Neutrophil (primary cell): ENCODE measurements around the gene LTBP1.

Experiments used
- H3K27ac ChIP-seq: fragments of 200-600 bp; sonication (generic); 2 replicates; pipeline ENCODE4 v1.5.1; 2016; ENCODE audit warnings: mild to moderate bottlenecking, moderate library complexity
- H3K27me3 ChIP-seq: fragments of 200-600 bp; sonication (generic); 2 replicates; pipeline ENCODE4 v1.6.0; 2016; ENCODE audit warnings: mild to moderate bottlenecking
- H3K36me3 ChIP-seq: fragments of 200-600 bp; sonication (generic); 2 replicates; pipeline ENCODE4 v1.5.1; 2017
- H3K4me1 ChIP-seq, 2 experiments: fragments of 200-600 bp in 1 of 2; sonication (generic) in 1 of 2; 1 replicate in 1 of 2; 2 replicates in 1 of 2; pipeline versions ENCODE4 v1.5.1 to v1.6.1; 2013 to 2016; ENCODE audit warnings: low read depth in 1 of 2, low read length in 1 of 2, mild to moderate bottlenecking in 1 of 2, moderate library complexity in 1 of 2; ENCODE audit not compliant: control insufficient read depth in 1 of 2, insufficient read depth in 1 of 2
- H3K4me3 ChIP-seq, 2 experiments: fragments of 200-600 bp in 1 of 2; sonication (generic) in 1 of 2; 1 replicate in 1 of 2; 2 replicates in 1 of 2; pipeline ENCODE4 v1.5.1; 2013 to 2016; ENCODE audit warnings: low read depth in 1 of 2, low read length in 1 of 2, mild to moderate bottlenecking in 1 of 2, moderate library complexity in 1 of 2
- H3K9me3 ChIP-seq: fragments of 200-600 bp; sonication (generic); 2 replicates; pipeline ENCODE4 v1.5.1; 2016
- TF ChIP-seq, protein P1 (sequence below): fragments of 200-600 bp; sonication (generic); IDR thresholded peaks from 2 replicates; pipeline ENCODE4 v1.5.1; 2016; ENCODE audit warnings: antibody characterized with exemption

LTBP1 gene

DNA sequence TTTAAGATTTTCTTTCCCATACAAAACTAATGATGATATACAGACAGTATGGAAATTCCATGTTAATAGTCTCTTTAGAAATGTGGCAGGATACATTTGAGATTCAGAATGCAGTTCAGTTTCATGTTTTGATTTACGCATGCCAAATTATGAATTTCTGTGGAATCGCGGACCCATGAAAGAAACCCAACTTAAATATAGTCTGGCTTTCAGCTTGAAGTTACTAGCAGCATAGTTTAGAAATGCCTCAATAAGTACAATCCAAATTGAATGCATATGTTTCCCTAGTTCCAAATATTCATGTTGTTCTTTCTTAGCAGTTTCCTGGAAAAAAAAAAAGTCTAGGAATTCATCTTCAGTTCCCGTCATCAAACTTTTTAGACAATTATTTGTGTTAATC, 365.6 kb downstream of the LTBP1 start:
- Histone ChIP-seq H3K27me3 (no peaks in the 10 kb centered on the region), H3K36me3 (no peaks in the 10 kb centered on the region), H3K27ac (no peak overlapping the region), H3K9me3 (no peaks in the 10 kb centered on the region), H3K4me3 (no peak overlapping the region), H3K4me1 (no peaks in the 10 kb centered on the region)
- TF ChIP-seq, protein P1, sequence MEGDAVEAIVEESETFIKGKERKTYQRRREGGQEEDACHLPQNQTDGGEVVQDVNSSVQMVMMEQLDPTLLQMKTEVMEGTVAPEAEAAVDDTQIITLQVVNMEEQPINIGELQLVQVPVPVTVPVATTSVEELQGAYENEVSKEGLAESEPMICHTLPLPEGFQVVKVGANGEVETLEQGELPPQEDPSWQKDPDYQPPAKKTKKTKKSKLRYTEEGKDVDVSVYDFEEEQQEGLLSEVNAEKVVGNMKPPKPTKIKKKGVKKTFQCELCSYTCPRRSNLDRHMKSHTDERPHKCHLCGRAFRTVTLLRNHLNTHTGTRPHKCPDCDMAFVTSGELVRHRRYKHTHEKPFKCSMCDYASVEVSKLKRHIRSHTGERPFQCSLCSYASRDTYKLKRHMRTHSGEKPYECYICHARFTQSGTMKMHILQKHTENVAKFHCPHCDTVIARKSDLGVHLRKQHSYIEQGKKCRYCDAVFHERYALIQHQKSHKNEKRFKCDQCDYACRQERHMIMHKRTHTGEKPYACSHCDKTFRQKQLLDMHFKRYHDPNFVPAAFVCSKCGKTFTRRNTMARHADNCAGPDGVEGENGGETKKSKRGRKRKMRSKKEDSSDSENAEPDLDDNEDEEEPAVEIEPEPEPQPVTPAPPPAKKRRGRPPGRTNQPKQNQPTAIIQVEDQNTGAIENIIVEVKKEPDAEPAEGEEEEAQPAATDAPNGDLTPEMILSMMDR: no peak

DNA sequence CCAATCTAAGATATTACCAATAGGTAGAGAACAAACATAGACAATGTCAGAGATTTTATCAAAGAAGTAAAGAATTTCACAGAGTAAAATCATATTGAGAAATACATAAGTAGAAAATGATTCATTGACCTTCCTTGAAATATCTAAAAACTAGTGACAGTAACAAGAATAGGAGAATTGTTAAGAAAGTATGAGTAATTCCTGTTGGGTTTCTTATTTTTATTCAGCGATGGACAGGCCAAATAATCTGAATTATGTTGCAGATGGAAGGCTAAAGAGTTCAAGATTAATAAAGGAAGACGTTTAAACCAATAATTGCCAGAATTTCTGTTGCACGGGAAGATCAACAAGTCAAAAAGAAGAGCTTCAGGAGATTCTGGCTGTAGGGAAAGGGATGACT, 366.3 kb downstream of the LTBP1 start:
- no peak overlapping the region for H3K27ac ChIP-seq
- TF ChIP-seq, protein P1: no peak
- H3K27me3 ChIP-seq: no peaks in the 10 kb centered on the region
- no peaks in the 10 kb centered on the region for H3K36me3 ChIP-seq
- H3K9me3 ChIP-seq: no peaks in the 10 kb centered on the region
- no peaks in the 10 kb centered on the region for H3K4me1 ChIP-seq
- no peak overlapping the region for H3K4me3 ChIP-seq

DNA sequence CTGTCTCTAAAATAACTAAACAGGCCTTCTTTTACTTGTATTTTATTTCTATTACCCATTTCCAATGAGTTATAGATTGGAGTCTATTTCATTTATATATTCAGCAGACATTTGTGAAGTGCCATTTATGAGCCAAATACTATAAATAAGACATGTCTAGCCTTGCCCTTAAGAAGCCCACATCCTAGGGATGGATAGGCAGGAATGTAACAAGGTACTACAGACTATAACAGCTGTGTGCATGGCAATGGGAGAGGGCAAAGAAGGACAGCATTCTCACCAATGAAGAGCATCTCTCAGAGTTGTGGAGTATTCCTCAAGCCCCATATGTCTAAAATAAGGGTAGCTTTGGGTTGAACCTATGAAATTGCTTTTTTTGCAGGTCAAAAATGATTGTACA, 367.8 kb downstream of the LTBP1 start:
- TF ChIP-seq, protein P1: no peak
- Histone ChIP-seq H3K36me3 (no peaks in the 10 kb centered on the region), H3K4me3 (no peak overlapping the region)

DNA sequence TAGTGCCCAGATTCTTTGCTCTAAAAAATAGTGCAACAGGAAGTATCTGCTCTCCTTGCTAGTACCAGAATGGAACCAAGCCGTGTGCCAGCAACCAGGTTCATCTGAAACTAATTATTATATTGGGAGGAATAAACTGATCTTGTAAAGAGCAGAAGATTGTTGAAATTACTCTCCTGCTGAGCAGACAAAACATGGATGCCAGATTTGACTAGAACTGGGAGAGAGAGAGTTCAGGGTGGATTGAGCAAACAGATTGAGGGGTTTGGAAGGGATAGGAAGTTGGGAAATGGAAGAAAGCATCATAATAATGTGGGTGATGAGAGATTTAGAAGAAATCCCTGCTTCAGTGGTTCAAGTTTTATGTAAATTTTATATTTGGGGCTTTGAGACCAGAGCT, 369.6 kb downstream of the LTBP1 start:
- Histone ChIP-seq H3K4me1 (no peaks in the 10 kb centered on the region), H3K4me3 (no peak overlapping the region), H3K27me3 (no peaks in the 10 kb centered on the region), H3K36me3 (no peaks in the 10 kb centered on the region), H3K27ac (no peak overlapping the region), H3K9me3 (no peaks in the 10 kb centered on the region)
- TF ChIP-seq, protein P1: no peak

More for the DNA sequence above, 367.8 kb downstream of the LTBP1 start:
- H3K9me3 ChIP-seq: no peaks in the 10 kb centered on the region
- no peak overlapping the region for H3K27ac ChIP-seq
- no peaks in the 10 kb centered on the region for H3K27me3 ChIP-seq
- no peaks in the 10 kb centered on the region for H3K4me1 ChIP-seq

DNA sequence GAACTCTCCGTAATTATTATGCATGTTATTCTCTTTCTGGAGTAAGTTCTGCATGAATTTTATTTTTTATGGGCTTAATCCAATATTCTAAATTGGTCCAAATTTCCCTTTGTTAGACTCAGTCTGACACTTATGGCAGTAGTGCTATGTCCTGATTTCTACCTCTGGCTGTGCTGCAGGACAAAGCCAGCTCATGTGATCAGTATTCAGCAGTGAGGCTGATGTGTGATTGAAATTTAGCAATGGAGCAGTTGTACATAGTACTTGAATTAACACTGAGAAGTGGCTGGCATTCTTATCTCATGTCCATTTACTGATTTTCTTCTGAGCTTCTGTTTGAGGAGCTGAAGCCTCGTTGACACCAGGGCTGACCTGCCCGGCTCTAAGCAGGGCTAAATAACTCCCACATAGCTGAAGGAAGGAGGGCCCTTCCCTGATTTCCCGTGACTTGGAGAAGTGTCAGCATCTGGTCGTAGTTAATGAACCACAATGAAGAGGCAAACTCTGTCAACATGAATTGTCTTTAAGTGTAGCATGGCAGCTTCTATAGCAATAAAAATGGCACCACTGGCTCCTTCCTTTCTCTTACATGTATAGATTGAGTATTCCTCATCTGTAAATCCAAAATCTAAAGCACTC, 370.7 kb downstream of the LTBP1 start:
- Histone ChIP-seq H3K9me3 (no peaks in the 10 kb centered on the region), H3K27ac (no peak overlapping the region), H3K36me3 (no peaks in the 10 kb centered on the region), H3K4me1 (no peaks in the 10 kb centered on the region), H3K27me3 (no peaks in the 10 kb centered on the region), H3K4me3 (no peak overlapping the region)
- TF ChIP-seq, protein P1: no peak

DNA sequence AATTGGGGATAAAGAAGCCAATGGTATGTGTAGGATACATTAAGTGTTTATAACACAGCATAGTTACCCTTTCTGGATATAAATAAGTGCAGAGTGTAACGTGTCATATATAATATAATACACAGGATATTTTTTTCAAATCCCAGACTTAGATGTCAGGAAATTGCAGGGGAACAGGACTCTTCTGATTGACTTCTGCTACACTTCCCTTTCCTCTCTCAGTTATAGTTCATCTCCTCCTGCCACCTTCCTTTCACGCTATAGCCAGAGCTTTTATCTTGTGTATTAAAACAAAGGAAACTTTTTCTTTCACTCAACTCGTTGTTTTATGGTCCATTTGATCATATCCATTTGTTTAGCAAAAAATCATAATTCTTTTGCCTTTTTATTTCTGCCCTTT, 371.7 kb downstream of the LTBP1 start:
- Histone ChIP-seq H3K27me3 (no peaks in the 10 kb centered on the region), H3K27ac (no peak overlapping the region), H3K4me3 (no peak overlapping the region), H3K9me3 (no peaks in the 10 kb centered on the region), H3K4me1 (no peaks in the 10 kb centered on the region), H3K36me3 (no peaks in the 10 kb centered on the region)
- TF ChIP-seq, protein P1: no peak
